ENCODE results near the gene TNFAIP8L3.

Gene TNFAIP8L3

GRCh38 chr15:51117270-51117669 is 22.6 kb upstream of the TNFAIP8L3 start:
- Histone ChIP-seq H3K27me3 (ENCODE audit: control insufficient read depth, insufficient read depth, low read length, poor library complexity, severe bottlenecking) (no peaks in the 10 kb centered on the region), H3K9me3 (ENCODE audit: control insufficient read depth, low read length) (no peaks in the 10 kb centered on the region), H3K4me3 (ENCODE audit: insufficient read depth, low read depth, low read length) (no peak overlapping the region), H3K4me1 (ENCODE audit: control insufficient read depth, insufficient read depth, low read length) (no peaks in the 10 kb centered on the region), H3K36me3 (ENCODE audit: control insufficient read depth, insufficient read depth, low read length) (no peaks in the 10 kb centered on the region), H3K27ac (ENCODE audit: insufficient read depth, low read depth, low read length, poor library complexity, severe bottlenecking) (no peak overlapping the region)
- WGBS, 2 experiments, result 83% methylated on average over 1 of the region's 1 CpG; no CpG with 5 or more reads in 1 of the 2 experiments

- H3K9me3 ChIP-seq (ENCODE audit: control insufficient read depth, low read length), result no peaks in the 10 kb centered on the region
- 93 to 97% methylated on average over 5 of the region's 5 CpGs for WGBS, 2 experiments
- H3K27me3 ChIP-seq (ENCODE audit: control insufficient read depth, insufficient read depth, low read length, poor library complexity, severe bottlenecking), result no peaks in the 10 kb centered on the region
- no peak overlapping the region for H3K4me3 ChIP-seq (ENCODE audit: insufficient read depth, low read depth, low read length)
- H3K27ac ChIP-seq (ENCODE audit: insufficient read depth, low read depth, low read length, poor library complexity, severe bottlenecking), result no peak overlapping the region
- no peaks in the 10 kb centered on the region for H3K36me3 ChIP-seq (ENCODE audit: control insufficient read depth, insufficient read depth, low read length)
- no peaks in the 10 kb centered on the region for H3K4me1 ChIP-seq (ENCODE audit: control insufficient read depth, insufficient read depth, low read length)
These were observed 19.9 kb upstream of the TNFAIP8L3 start for GRCh38 chr15:51114437-51115119.

- H3K27me3 ChIP-seq (ENCODE audit: control insufficient read depth, insufficient read depth, low read length, poor library complexity, severe bottlenecking), result no peaks in the 10 kb centered on the region
- WGBS, 2 experiments, result 88 to 97% methylated on average over 1 of the region's 1 CpG
- no peak overlapping the region for H3K27ac ChIP-seq (ENCODE audit: insufficient read depth, low read depth, low read length, poor library complexity, severe bottlenecking)
- H3K4me3 ChIP-seq (ENCODE audit: insufficient read depth, low read depth, low read length), result no peak overlapping the region
- no peaks in the 10 kb centered on the region for H3K4me1 ChIP-seq (ENCODE audit: control insufficient read depth, insufficient read depth, low read length)
- no peaks in the 10 kb centered on the region for H3K9me3 ChIP-seq (ENCODE audit: control insufficient read depth, low read length)
- no peaks in the 10 kb centered on the region for H3K36me3 ChIP-seq (ENCODE audit: control insufficient read depth, insufficient read depth, low read length)
These were observed 17.4 kb upstream of the TNFAIP8L3 start for GRCh38 chr15:51112078-51112477.

GRCh38 chr15:51111061-51111460 is 16.4 kb upstream of the TNFAIP8L3 start:
- H3K36me3 ChIP-seq (ENCODE audit: control insufficient read depth, insufficient read depth, low read length), result no peaks in the 10 kb centered on the region
- H3K4me1 ChIP-seq (ENCODE audit: control insufficient read depth, insufficient read depth, low read length), result no peaks in the 10 kb centered on the region
- H3K4me3 ChIP-seq (ENCODE audit: insufficient read depth, low read depth, low read length), result no peak overlapping the region
- H3K27ac ChIP-seq (ENCODE audit: insufficient read depth, low read depth, low read length, poor library complexity, severe bottlenecking), result no peak overlapping the region
- WGBS, 2 experiments, result 90 to 99% methylated on average over 2 of the region's 2 CpGs
- H3K9me3 ChIP-seq (ENCODE audit: control insufficient read depth, low read length), result no peaks in the 10 kb centered on the region
- H3K27me3 ChIP-seq (ENCODE audit: control insufficient read depth, insufficient read depth, low read length, poor library complexity, severe bottlenecking), result no peaks in the 10 kb centered on the region

- Histone ChIP-seq H3K4me3 (ENCODE audit: insufficient read depth, low read depth, low read length) (no peak overlapping the region), H3K27me3 (ENCODE audit: control insufficient read depth, insufficient read depth, low read length, poor library complexity, severe bottlenecking) (no peaks in the 10 kb centered on the region), H3K9me3 (ENCODE audit: control insufficient read depth, low read length) (no peaks in the 10 kb centered on the region), H3K4me1 (ENCODE audit: control insufficient read depth, insufficient read depth, low read length) (no peaks in the 10 kb centered on the region), H3K36me3 (ENCODE audit: control insufficient read depth, insufficient read depth, low read length) (no peaks in the 10 kb centered on the region), H3K27ac (ENCODE audit: insufficient read depth, low read depth, low read length, poor library complexity, severe bottlenecking) (no peak overlapping the region)
- WGBS, 2 experiments, result 89 to 93% methylated on average over 3 of the region's 3 CpGs
These were observed 15.5 kb upstream of the TNFAIP8L3 start for GRCh38 chr15:51110171-51110570.

GRCh38 chr15:51108933-51109550 is 14.3 kb upstream of the TNFAIP8L3 start:
- H3K27me3 ChIP-seq (ENCODE audit: control insufficient read depth, insufficient read depth, low read length, poor library complexity, severe bottlenecking), result no peaks in the 10 kb centered on the region
- H3K27ac ChIP-seq (ENCODE audit: insufficient read depth, low read depth, low read length, poor library complexity, severe bottlenecking), result no peak overlapping the region
- H3K4me3 ChIP-seq (ENCODE audit: insufficient read depth, low read depth, low read length), result no peak overlapping the region
- H3K36me3 ChIP-seq (ENCODE audit: control insufficient read depth, insufficient read depth, low read length), result no peaks in the 10 kb centered on the region
- no peaks in the 10 kb centered on the region for H3K9me3 ChIP-seq (ENCODE audit: control insufficient read depth, low read length)
- 84 to 88% methylated on average over 3 of the region's 3 CpGs for WGBS, 2 experiments
- peaks cover 4% of the 10 kb centered on the region for H3K4me1 ChIP-seq (ENCODE audit: control insufficient read depth, insufficient read depth, low read length)

GRCh38 chr15:51107612-51108011 is 12.9 kb upstream of the TNFAIP8L3 start:
- WGBS, 2 experiments, result 91 to 96% methylated on average over 3 of the region's 3 CpGs
- H3K36me3 ChIP-seq (ENCODE audit: control insufficient read depth, insufficient read depth, low read length), result no peaks in the 10 kb centered on the region
- peaks cover 4% of the 10 kb centered on the region for H3K4me1 ChIP-seq (ENCODE audit: control insufficient read depth, insufficient read depth, low read length)
- H3K9me3 ChIP-seq (ENCODE audit: control insufficient read depth, low read length), result no peaks in the 10 kb centered on the region
- H3K4me3 ChIP-seq (ENCODE audit: insufficient read depth, low read depth, low read length), result no peak overlapping the region
- no peak overlapping the region for H3K27ac ChIP-seq (ENCODE audit: insufficient read depth, low read depth, low read length, poor library complexity, severe bottlenecking)
- no peaks in the 10 kb centered on the region for H3K27me3 ChIP-seq (ENCODE audit: control insufficient read depth, insufficient read depth, low read length, poor library complexity, severe bottlenecking)

- no peak overlapping the region for H3K27ac ChIP-seq (ENCODE audit: insufficient read depth, low read depth, low read length, poor library complexity, severe bottlenecking)
- no peaks in the 10 kb centered on the region for H3K36me3 ChIP-seq (ENCODE audit: control insufficient read depth, insufficient read depth, low read length)
- no peaks in the 10 kb centered on the region for H3K9me3 ChIP-seq (ENCODE audit: control insufficient read depth, low read length)
- H3K27me3 ChIP-seq (ENCODE audit: control insufficient read depth, insufficient read depth, low read length, poor library complexity, severe bottlenecking), result no peaks in the 10 kb centered on the region
- no peak overlapping the region for H3K4me3 ChIP-seq (ENCODE audit: insufficient read depth, low read depth, low read length)
- peaks cover 4% of the 10 kb centered on the region for H3K4me1 ChIP-seq (ENCODE audit: control insufficient read depth, insufficient read depth, low read length)
These were observed 11.8 kb upstream of the TNFAIP8L3 start for GRCh38 chr15:51106481-51106880.

GRCh38 chr15:51105430-51106016 is 10.8 kb upstream of the TNFAIP8L3 start:
- WGBS, 2 experiments, result 85 to 88% methylated on average over 4 of the region's 4 CpGs

GRCh38 chr15:51104512-51104911 is 9.8 kb upstream of the TNFAIP8L3 start:
- no peak overlapping the region for H3K27ac ChIP-seq (ENCODE audit: insufficient read depth, low read depth, low read length, poor library complexity, severe bottlenecking)
- H3K36me3 ChIP-seq (ENCODE audit: control insufficient read depth, insufficient read depth, low read length), result no peaks in the 10 kb centered on the region
- H3K4me1 ChIP-seq (ENCODE audit: control insufficient read depth, insufficient read depth, low read length), result peaks cover 4% of the 10 kb centered on the region
- no peaks in the 10 kb centered on the region for H3K9me3 ChIP-seq (ENCODE audit: control insufficient read depth, low read length)
- no peak overlapping the region for H3K4me3 ChIP-seq (ENCODE audit: insufficient read depth, low read depth, low read length)
- 66 to 73% methylated on average over 3 of the region's 3 CpGs for WGBS, 2 experiments
- no peaks in the 10 kb centered on the region for H3K27me3 ChIP-seq (ENCODE audit: control insufficient read depth, insufficient read depth, low read length, poor library complexity, severe bottlenecking)

More at GRCh38 chr15:51105430-51106016, 10.8 kb upstream of the TNFAIP8L3 start:
- no peaks in the 10 kb centered on the region for H3K27me3 ChIP-seq (ENCODE audit: control insufficient read depth, insufficient read depth, low read length, poor library complexity, severe bottlenecking)
- no peaks in the 10 kb centered on the region for H3K36me3 ChIP-seq (ENCODE audit: control insufficient read depth, insufficient read depth, low read length)
- no peak overlapping the region for H3K4me3 ChIP-seq (ENCODE audit: insufficient read depth, low read depth, low read length)
- H3K4me1 ChIP-seq (ENCODE audit: control insufficient read depth, insufficient read depth, low read length), result peaks cover 4% of the 10 kb centered on the region
- H3K27ac ChIP-seq (ENCODE audit: insufficient read depth, low read depth, low read length, poor library complexity, severe bottlenecking), result no peak overlapping the region
- no peaks in the 10 kb centered on the region for H3K9me3 ChIP-seq (ENCODE audit: control insufficient read depth, low read length)

Measured in ectodermal cell (in vitro differentiated cells).